ENCODE measurements around the gene DHFR.

DHFR gene

GRCh38 chr5:80615266-80615914 is 39.4 kb downstream of the DHFR start:
- H3K4me3 ChIP-seq (ENCODE audit: low read depth in 1 of 2, low read length in 1 of 2) = no peak overlapping the region
- peaks cover 12 to 21% of the 10 kb centered on the region in 2 experiments for H3K4me1 ChIP-seq (ENCODE audit: control insufficient read depth in 1 of 2, insufficient read depth in 1 of 2, low read depth in 1 of 2, low read length in 1 of 2)
- no peak for TF ChIP-seq CTCF (IDR thresholded peaks at IDR 0.05)
- no peaks in the 10 kb centered on the region for H3K27me3 ChIP-seq
- no peak overlapping the region for H3K27ac ChIP-seq
- no peaks in the 10 kb centered on the region for H3K36me3 ChIP-seq
- no peaks in the 10 kb centered on the region for H3K9me3 ChIP-seq

GRCh38 chr5:80609692-80610091 is 45.1 kb downstream of the DHFR start:
- no peaks in the 10 kb centered on the region for H3K9me3 ChIP-seq
- H3K36me3 ChIP-seq = no peaks in the 10 kb centered on the region

GRCh38 chr5:80608731-80609130 is 46.1 kb downstream of the DHFR start:
- TF ChIP-seq CTCF (IDR thresholded peaks at IDR 0.05) = peak; percentile 38
- Histone ChIP-seq H3K27ac (peak overlapping the region; percentile 87), H3K4me3 (ENCODE audit: low read depth in 1 of 2, low read length in 1 of 2) (peak overlapping the region; percentile 15 to 50), H3K4me1 (ENCODE audit: control insufficient read depth in 1 of 2, insufficient read depth in 1 of 2, low read depth in 1 of 2, low read length in 1 of 2) (peaks cover 46 to 57% of the 10 kb centered on the region in 2 experiments), H3K27me3 (no peaks in the 10 kb centered on the region), H3K36me3 (no peaks in the 10 kb centered on the region), H3K9me3 (no peaks in the 10 kb centered on the region)

More at GRCh38 chr5:80609692-80610091, 45.1 kb downstream of the DHFR start:
- Histone ChIP-seq H3K27me3 (no peaks in the 10 kb centered on the region), H3K27ac (peak overlapping the region; percentile 87), H3K4me3 (ENCODE audit: low read depth in 1 of 2, low read length in 1 of 2) (peak overlapping the region in 1 of 2 experiments; percentile 50), H3K4me1 (ENCODE audit: control insufficient read depth in 1 of 2, insufficient read depth in 1 of 2, low read depth in 1 of 2, low read length in 1 of 2) (peaks cover 46 to 57% of the 10 kb centered on the region in 2 experiments)
- TF ChIP-seq CTCF (IDR thresholded peaks at IDR 0.05) = no peak

- Histone ChIP-seq H3K9me3 (no peaks in the 10 kb centered on the region), H3K4me3 (ENCODE audit: low read depth in 1 of 2, low read length in 1 of 2) (peak overlapping the region; percentile 15 to 50), H3K27ac (peak overlapping the region; percentile 87), H3K36me3 (no peaks in the 10 kb centered on the region), H3K27me3 (no peaks in the 10 kb centered on the region), H3K4me1 (ENCODE audit: control insufficient read depth in 1 of 2, insufficient read depth in 1 of 2, low read depth in 1 of 2, low read length in 1 of 2) (peaks cover 41 to 51% of the 10 kb centered on the region in 2 experiments)
- TF ChIP-seq CTCF (IDR thresholded peaks at IDR 0.05) = no peak
These were observed 47.0 kb downstream of the DHFR start for GRCh38 chr5:80607832-80608231.

- no peaks in the 10 kb centered on the region for H3K9me3 ChIP-seq
These were observed 47.4 kb downstream of the DHFR start for GRCh38 chr5:80607343-80607742.

More at GRCh38 chr5:80607343-80607742, 47.4 kb downstream of the DHFR start:
- TF ChIP-seq CTCF (IDR thresholded peaks at IDR 0.05) = no peak
- H3K4me1 ChIP-seq (ENCODE audit: control insufficient read depth in 1 of 2, insufficient read depth in 1 of 2, low read depth in 1 of 2, low read length in 1 of 2) = peaks cover 37 to 46% of the 10 kb centered on the region in 2 experiments
- H3K27ac ChIP-seq = peak overlapping the region; percentile 87
- H3K27me3 ChIP-seq = no peaks in the 10 kb centered on the region
- H3K4me3 ChIP-seq (ENCODE audit: low read depth in 1 of 2, low read length in 1 of 2) = no peak overlapping the region
- no peaks in the 10 kb centered on the region for H3K36me3 ChIP-seq

Measured in neutrophil (primary cell).